ENCODE results near the gene TOP2B.

GRCh38 chr3:25604107-25604805, 60.5 kb downstream of the TOP2B start:
- TF ChIP-seq POLR2AphosphoS5 (IDR thresholded peaks at IDR 0.05; ENCODE audit: low read depth, low read length) (no peak), EP300 (IDR thresholded peaks at IDR 0.05; ENCODE audit: borderline replicate concordance in 1 of 2, low read depth in 1 of 2, low read length in 1 of 2) (no peak), REST (IDR thresholded peaks at IDR 0.05; ENCODE audit: low read depth, low read length) (no peak)

Data from SK-N-SH (cell line).